GM18505 (cell line): Measurements from ENCODE around the gene REEP6.
A peak's percentile ranks its signal among the peaks of the same experiment; 100 is the strongest.

ENCODE experiments used
- ATAC-seq: cut with Tn5 transposase; IDR thresholded peaks from one replicate; pipeline ENCODE4 v1.9.1; 2021; ENCODE audit not compliant: unreplicated experiment
- POLR2A ChIP-seq: IDR thresholded peaks from 4 replicates; pipeline ENCODE4 v1.6.1; 2011; ENCODE audit warnings: borderline replicate concordance; ENCODE audit not compliant: insufficient read depth, insufficient read length; ENCODE audit errors: extremely low read depth

The REEP6 gene

GRCh38 chr19:1505991-1506881 is 15.3 kb downstream of the REEP6 start:
- no peak for ATAC-seq
- no peak for TF ChIP-seq POLR2A

DNA sequence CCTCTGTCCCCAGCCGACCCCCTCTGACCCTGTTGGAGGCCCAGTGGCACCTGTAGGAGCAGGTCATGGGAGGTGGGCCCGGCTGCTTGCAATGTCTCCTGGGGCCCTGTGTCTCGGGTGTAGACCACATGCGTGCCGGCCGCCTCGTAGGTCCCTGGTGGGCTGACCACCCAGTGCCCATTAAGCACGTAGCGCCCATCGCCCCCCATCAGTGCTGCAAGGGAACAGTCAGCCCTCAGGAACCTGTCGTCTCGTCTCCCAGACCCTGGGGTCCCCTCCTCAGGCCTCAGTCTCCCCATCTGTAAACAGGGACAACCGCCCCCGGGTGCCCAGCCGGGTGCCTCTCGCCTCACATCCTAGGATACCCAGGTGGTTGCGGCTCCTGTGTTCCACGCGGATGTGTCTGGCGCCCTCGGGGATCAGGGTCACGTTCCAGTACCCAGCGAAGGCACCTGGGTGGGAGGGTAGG is 16.2 kb downstream of the REEP6 start:
- no peak for TF ChIP-seq POLR2A
- no peak for ATAC-seq

GRCh38 chr19:1507763-1508506 is 17.0 kb downstream of the REEP6 start:
- no peak for TF ChIP-seq POLR2A
- ATAC-seq = no peak

DNA sequence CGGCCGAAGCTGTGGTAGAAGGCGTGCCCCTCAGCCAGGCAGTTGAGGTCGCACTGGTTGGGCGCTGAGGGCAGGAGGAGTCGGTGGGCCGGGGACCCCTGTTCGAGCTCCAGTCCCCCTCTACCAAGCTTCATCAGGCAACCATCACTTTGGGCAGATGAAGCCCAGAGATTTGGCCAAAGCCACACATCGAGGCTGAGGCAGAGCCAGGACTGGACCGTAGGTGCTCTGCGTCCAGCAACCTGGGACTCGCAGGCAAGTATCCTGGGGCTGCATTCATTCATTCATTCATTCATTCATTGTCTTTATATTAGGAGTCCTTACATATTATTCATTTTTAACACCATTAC is 17.5 kb downstream of the REEP6 start:
- no peak for TF ChIP-seq POLR2A
- no peak for ATAC-seq

- no peak for ATAC-seq
- TF ChIP-seq POLR2A = no peak
Observed at GRCh38 chr19:1509602-1510441, 18.8 kb downstream of the REEP6 start.

- no peak for ATAC-seq
- no peak for TF ChIP-seq POLR2A
Observed at GRCh38 chr19:1510442-1510806, 19.4 kb downstream of the REEP6 start.

GRCh38 chr19:1510807-1511206 is 19.8 kb downstream of the REEP6 start:
- no peak for TF ChIP-seq POLR2A
- no peak for ATAC-seq

DNA sequence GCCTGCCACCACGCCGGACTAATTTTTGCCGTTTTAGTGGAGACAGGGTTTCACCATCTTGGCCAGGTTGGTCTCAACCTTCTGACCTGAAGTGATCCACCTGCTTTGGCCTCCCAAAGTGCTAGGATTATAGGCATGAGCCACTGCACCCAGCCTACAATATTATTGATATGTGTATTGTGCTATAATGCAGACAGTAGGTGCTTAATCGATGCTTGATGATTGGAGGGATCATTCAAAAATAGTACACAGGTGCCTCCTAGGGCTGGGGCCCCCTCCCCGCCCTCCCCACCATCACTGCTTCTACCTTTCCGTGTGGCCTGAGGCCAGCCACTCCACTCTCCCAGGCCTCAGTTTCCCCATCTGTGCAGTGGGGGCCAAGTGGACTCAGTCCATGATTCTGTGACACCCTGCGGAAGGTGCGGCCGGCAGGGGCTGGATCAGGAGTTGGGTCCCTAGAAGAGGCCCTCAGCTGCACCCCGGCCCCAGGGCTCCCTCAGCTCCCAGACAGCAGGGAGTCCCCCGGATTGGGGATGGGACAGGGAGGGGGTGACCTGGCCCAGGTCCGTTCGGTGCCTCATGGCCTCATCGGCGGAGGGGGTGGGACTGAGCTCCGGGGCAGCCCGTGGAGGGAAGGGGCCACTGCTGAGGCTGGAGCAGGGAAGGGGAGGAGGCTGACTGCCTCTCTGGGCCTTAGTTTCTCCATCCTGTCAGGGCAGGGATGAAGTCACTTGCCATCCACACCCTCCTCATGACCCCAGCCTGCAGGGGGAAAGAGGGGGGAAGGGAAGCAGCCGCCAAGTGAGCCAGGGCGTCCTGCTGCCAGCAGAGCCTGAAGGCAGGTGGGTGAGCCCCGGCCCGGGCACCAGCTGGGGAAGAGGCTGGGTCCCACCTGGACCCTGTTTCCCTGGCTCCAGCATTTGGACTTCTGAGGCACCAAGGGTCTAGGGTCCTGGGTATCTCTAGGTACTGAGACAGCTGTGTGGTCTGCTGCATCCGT is 20.6 kb downstream of the REEP6 start:
- TF ChIP-seq POLR2A = no peak
- no peak for ATAC-seq

DNA sequence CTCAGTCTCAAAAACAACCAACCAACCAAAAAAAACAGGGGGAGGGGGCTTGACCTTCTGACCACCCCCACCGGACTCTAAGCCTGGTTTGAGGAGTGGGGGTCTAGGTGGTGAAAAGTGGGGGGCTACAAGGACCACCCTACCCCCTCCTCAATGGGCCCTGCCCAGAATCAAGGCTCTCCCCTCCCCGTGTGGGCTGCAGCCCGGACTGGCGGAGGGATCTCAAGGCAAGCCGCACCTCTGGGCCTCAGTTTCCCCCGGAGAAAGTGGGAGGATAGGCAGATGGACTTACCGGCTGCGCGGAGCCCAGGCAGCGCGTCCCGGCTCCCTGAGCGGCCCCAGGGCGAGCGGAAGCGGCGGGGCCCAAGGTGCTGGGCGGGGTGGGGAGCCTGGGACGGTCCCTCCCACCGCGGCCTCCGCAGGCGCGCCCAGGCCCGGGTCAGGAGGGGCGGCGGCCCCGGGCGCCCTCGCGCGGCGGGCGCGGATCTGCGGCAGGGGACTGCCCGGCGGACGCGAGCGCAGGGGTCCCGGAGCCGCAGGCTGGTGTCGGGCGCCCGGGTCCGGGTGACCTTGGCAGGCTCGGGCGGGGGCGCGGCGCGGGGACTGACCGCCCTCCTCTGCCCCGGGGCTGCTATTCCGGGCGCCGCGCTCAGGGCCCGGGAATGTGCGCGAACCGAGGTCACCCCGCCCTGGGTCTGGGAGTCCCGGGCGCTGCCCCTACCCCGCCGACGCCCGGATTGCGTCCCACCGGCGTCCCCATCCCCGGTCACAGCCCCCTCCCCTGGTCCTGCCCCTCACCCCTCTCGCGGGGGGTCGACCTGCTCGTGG is 21.9 kb downstream of the REEP6 start, which contains the start of gene ADAMTSL5:
Gene ADAMTSL5, minus strand, starts transcription at position 349 of the 828 bp plus-strand sequence. CDS start 2,076 bp downstream, outside the sequence.
- TF ChIP-seq POLR2A = peak; percentile 42
- no peak for ATAC-seq

- no peak for TF ChIP-seq POLR2A
Observed at GRCh38 chr19:1513499-1514294, 22.7 kb downstream of the REEP6 start.

DNA sequence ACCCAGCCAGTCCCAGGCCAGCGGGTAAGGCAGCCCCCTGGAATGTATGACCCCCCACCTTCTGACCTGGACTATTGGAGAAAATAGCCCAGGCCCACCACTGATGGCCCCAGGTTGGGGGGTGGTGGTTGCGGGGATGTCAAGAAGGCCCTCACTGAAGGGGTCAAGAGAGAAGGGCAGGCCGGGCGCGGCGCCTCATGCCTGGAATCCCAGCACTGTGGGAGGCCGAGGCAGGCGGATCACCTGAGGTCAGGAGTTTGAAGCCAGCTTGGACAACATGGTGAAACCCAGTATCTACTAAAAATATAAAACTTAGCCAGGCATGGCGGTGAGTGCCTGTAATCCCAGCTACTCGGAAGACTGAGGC is 23.3 kb downstream of the REEP6 start:
- no peak for ATAC-seq
- TF ChIP-seq POLR2A = no peak

More at GRCh38 chr19:1513499-1514294, 22.7 kb downstream of the REEP6 start:
- no peak for ATAC-seq
